Measurements from ENCODE around the gene DAB2IP.
A peak's percentile ranks its signal among the peaks of the same experiment; 100 is the strongest.

Gene DAB2IP

GRCh38 chr9:121692606-121693387 is 41.4 kb downstream of the DAB2IP start:
- no peak overlapping the region for H3K27ac ChIP-seq
- TF ChIP-seq ZFX (IDR thresholded peaks at IDR 0.05) = no peak
- no peak for TF ChIP-seq CTCF (conservative IDR thresholded peaks at IDR 0.05)

GRCh38 chr9:121693388-121693670 is 41.9 kb downstream of the DAB2IP start:
- TF ChIP-seq ZFX (IDR thresholded peaks at IDR 0.05) (no peak), CTCF (conservative IDR thresholded peaks at IDR 0.05) (no peak)
- no peak overlapping the region for H3K27ac ChIP-seq

GRCh38 chr9:121694001-121694400 is 42.6 kb downstream of the DAB2IP start:
- no peak overlapping the region for H3K27ac ChIP-seq
- TF ChIP-seq CTCF (conservative IDR thresholded peaks at IDR 0.05) (no peak), ZFX (IDR thresholded peaks at IDR 0.05) (no peak)

- H3K27ac ChIP-seq = no peak overlapping the region
- TF ChIP-seq CTCF (conservative IDR thresholded peaks at IDR 0.05) (no peak), ZFX (IDR thresholded peaks at IDR 0.05) (no peak)
These were observed 43.2 kb downstream of the DAB2IP start for GRCh38 chr9:121694600-121694999.

GRCh38 chr9:121696930-121697329 is 45.5 kb downstream of the DAB2IP start:
- TF ChIP-seq CTCF (conservative IDR thresholded peaks at IDR 0.05) (no peak), ZFX (IDR thresholded peaks at IDR 0.05) (no peak)
- H3K27ac ChIP-seq = no peak overlapping the region

- TF ChIP-seq CTCF (conservative IDR thresholded peaks at IDR 0.05) (no peak), ZFX (IDR thresholded peaks at IDR 0.05) (no peak)
- peak overlapping the region; percentile 19; the same call in 1 of the 2 replicates for H3K27ac ChIP-seq
These were observed 47.5 kb downstream of the DAB2IP start for GRCh38 chr9:121698627-121699570.

- no peak for TF ChIP-seq ZFX (IDR thresholded peaks at IDR 0.05)
- TF ChIP-seq CTCF (conservative IDR thresholded peaks at IDR 0.05) = no peak
- H3K27ac ChIP-seq = peak overlapping the region; percentile 19; the same call in 1 of the 2 replicates
These were observed 48.2 kb downstream of the DAB2IP start for GRCh38 chr9:121699571-121700164.
